ENCODE measurements around the gene VAT1. TPM values are rescaled to one million over a fixed set of nuclear protein-coding genes. Genes with fewer than 3 reads are reported as not detected.
A peak's percentile ranks its signal among the peaks of the same experiment; 100 is the strongest.

The VAT1 gene
- total and polyA plus RNA-seq, 2 of the 13 experiments (the other 11 are each of a cell fraction or from before 2014, with no cell fraction given) = 143 to 205 TPM

GRCh38 chr17:42980766-42981397 lies 41.3 kb downstream of the VAT1 start (continued):
- TF ChIP-seq ZNF687 (CRISPR knock-in tag; IDR thresholded peaks at IDR 0.05) = peak; percentile 95
- peak; percentile 77 for TF ChIP-seq ZFY (CRISPR knock-in tag; IDR thresholded peaks at IDR 0.05)
- peak; percentile 24; the same call in 1 of the 2 replicates for TF ChIP-seq TGIF2 (CRISPR knock-in tag; IDR thresholded peaks at IDR 0.05)
- TF ChIP-seq NR1H2 (CRISPR knock-in tag; IDR thresholded peaks at IDR 0.05; ENCODE audit: borderline replicate concordance, low read depth) = peak; percentile 71
- TF ChIP-seq CENPT (CRISPR knock-in tag; IDR thresholded peaks at IDR 0.05; ENCODE audit: low read depth) = peak; percentile 66; the same call in 1 of the 2 replicates
- peak; percentile 91 for TF ChIP-seq FOXC1 (CRISPR knock-in tag; IDR thresholded peaks at IDR 0.05; ENCODE audit: borderline replicate concordance)
- peak; percentile 99 for TF ChIP-seq SRY (CRISPR knock-in tag; IDR thresholded peaks at IDR 0.05)
- TF ChIP-seq MAX (IDR thresholded peaks at IDR 0.05) = peak; percentile 92
- TF ChIP-seq CREB1 (IDR thresholded peaks at IDR 0.05) = peak; percentile 83
- TF ChIP-seq CREB1 (CRISPR knock-in tag; IDR thresholded peaks at IDR 0.05) = 0 out of 2 replicates have a peak, but pooled peaks have one; percentile 42
- TF ChIP-seq ZNF737 (CRISPR knock-in tag; IDR thresholded peaks at IDR 0.05; ENCODE audit: borderline replicate concordance) = no peak
- TF ChIP-seq STAG1 (CRISPR knock-in tag; IDR thresholded peaks at IDR 0.05) = peak; percentile 70
- TF ChIP-seq REST (IDR thresholded peaks at IDR 0.05; ENCODE audit: borderline replicate concordance in 1 of 2, low read depth in 1 of 2, low read length in 2 of 2) = peak in 1 of 2 experiments; percentile 22; a peak in 1 of 4 replicates
- TF ChIP-seq ARID4A (CRISPR knock-in tag; IDR thresholded peaks at IDR 0.05; ENCODE audit: borderline replicate concordance) = peak; percentile 85
- peak; percentile 38; the same call in 1 of the 2 replicates for TF ChIP-seq KAT7 (CRISPR knock-in tag; IDR thresholded peaks at IDR 0.05; ENCODE audit: borderline replicate concordance)
- no peak for TF ChIP-seq ZNF543 (CRISPR knock-in tag; IDR thresholded peaks at IDR 0.05)
- TF ChIP-seq NFE2L2 (IDR thresholded peaks at IDR 0.05; ENCODE audit: low read length) = no peak
